PC-9 (cell line): Measurements from ENCODE around the gene CCBE1. TPM values are rescaled to one million over a fixed set of nuclear protein-coding genes. Genes with fewer than 3 reads are reported as not detected.

Experiments used
- BruUV-seq: library from RNA; stranded (reverse); fragments of 400-500 nt; replicated peaks from 2 replicates; lab custom pipeline; 2021; lab: Mats Ljungman, UMichigan
- CTCF ChIA-PET: fragments of 300-600 bp; sonication (Branson Sonifier 250); formaldehyde crosslinking; loops from one replicate; lab custom pipeline; 2022; ENCODE audit warnings: antibody characterized with exemption; lab: Charles Lee
- POLR2A ChIA-PET: fragments of 300-600 bp; sonication (Branson Sonifier 250); formaldehyde crosslinking; loops from one replicate; lab custom pipeline; 2022; ENCODE audit warnings: antibody characterized with exemption; ENCODE audit not compliant: unreplicated experiment; lab: Charles Lee
- DNase-seq, 2 experiments: peaks; one replicate each; pipeline versions ENCODE4 v3.0.0 to v3.0.0-alpha.2; 2015 to 2022; ENCODE audit warnings: mixed read lengths in 1 of 2
- H2AFZ ChIP-seq: fragments of 200-600 bp; sonication (generic); 2 replicates; pipeline ENCODE4 v1.8.1; 2017; ENCODE audit warnings: antibody characterized with exemption
- H3F3A ChIP-seq: fragments of 200-600 bp; sonication (generic); 2 replicates; pipeline ENCODE4 v1.8.1; 2017; ENCODE audit warnings: antibody characterized with exemption, mild to moderate bottlenecking, low read depth; ENCODE audit not compliant: insufficient read depth
- H3K27ac ChIP-seq: fragments of 200-600 bp; sonication (generic); 2 replicates; pipeline ENCODE4 v1.6.1; 2016; ENCODE audit warnings: mixed run types
- H3K27me3 ChIP-seq: fragments of 200-600 bp; sonication (generic); 2 replicates; pipeline ENCODE4 v1.6.1; 2016; ENCODE audit warnings: low read depth, mixed run types; ENCODE audit not compliant: insufficient read depth
- H3K36me3 ChIP-seq: fragments of 200-600 bp; sonication (generic); 2 replicates; pipeline ENCODE4 v1.6.1; 2016; ENCODE audit warnings: low read depth, mixed run types
- H3K4me1 ChIP-seq: fragments of 200-600 bp; sonication (generic); replicated peaks from 2 replicates; pipeline ENCODE4 v1.6.1; 2016; ENCODE audit warnings: mixed run types; ENCODE audit not compliant: insufficient read depth
- H3K4me2 ChIP-seq: fragments of 200-600 bp; sonication (generic); 2 replicates; pipeline ENCODE4 v1.6.1; 2017; ENCODE audit warnings: mixed run types
- H3K4me3 ChIP-seq: fragments of 200-600 bp; sonication (generic); 2 replicates; pipeline ENCODE4 v1.6.1; 2016; ENCODE audit warnings: mixed run types
- H3K79me2 ChIP-seq: fragments of 200-600 bp; sonication (generic); 2 replicates; pipeline ENCODE4 v1.6.1; 2017; ENCODE audit warnings: low read depth, mixed run types
- H3K9me2 ChIP-seq: fragments of 200-600 bp; sonication (generic); 2 replicates; pipeline ENCODE4 v1.8.1; 2017; ENCODE audit warnings: mild to moderate bottlenecking; ENCODE audit not compliant: insufficient read depth
- H3K9me3 ChIP-seq: fragments of 200-600 bp; sonication (generic); 2 replicates; pipeline ENCODE4 v1.8.1; 2016; ENCODE audit warnings: low read depth; ENCODE audit not compliant: insufficient read depth
- H4K20me1 ChIP-seq: fragments of 200-600 bp; sonication (generic); 2 replicates; pipeline ENCODE4 v1.8.1; 2017; ENCODE audit not compliant: insufficient read depth
- EZH2 ChIP-seq: fragments of 200-600 bp; sonication (generic); IDR thresholded peaks from 2 replicates; pipeline ENCODE4 v1.8.0; 2017; ENCODE audit warnings: antibody characterized with exemption, low read depth
- intact Hi-C: fragments of 100-400 bp; cut with micrococcal nuclease; formaldehyde crosslinking; loops from one replicate; pipeline ENCODE4 v1.10.0; 2022; ENCODE audit not compliant: unreplicated experiment
- total RNA-seq: library from RNA; stranded (reverse); gene quantifications from 2 replicates; pipeline ENCODE4 v1.2.3, GENCODE V29; 2021
- TF ChIP-seq, protein P1 (sequence below): fragments of 200-600 bp; sonication (generic); conservative IDR thresholded peaks from 2 replicates; pipeline ENCODE4 v1.6.1; 2017; ENCODE audit warnings: mixed run types, antibody characterized with exemption, mild to moderate bottlenecking, moderate library complexity

The CCBE1 gene
- total RNA-seq, 1 experiment from 2014 or later: 5.8 TPM

GRCh38 chr18:59718108-59718463 is 20.9 kb upstream of the CCBE1 start:
- H3K9me3 ChIP-seq: no peaks in the 10 kb centered on the region
- TF ChIP-seq, protein P1, sequence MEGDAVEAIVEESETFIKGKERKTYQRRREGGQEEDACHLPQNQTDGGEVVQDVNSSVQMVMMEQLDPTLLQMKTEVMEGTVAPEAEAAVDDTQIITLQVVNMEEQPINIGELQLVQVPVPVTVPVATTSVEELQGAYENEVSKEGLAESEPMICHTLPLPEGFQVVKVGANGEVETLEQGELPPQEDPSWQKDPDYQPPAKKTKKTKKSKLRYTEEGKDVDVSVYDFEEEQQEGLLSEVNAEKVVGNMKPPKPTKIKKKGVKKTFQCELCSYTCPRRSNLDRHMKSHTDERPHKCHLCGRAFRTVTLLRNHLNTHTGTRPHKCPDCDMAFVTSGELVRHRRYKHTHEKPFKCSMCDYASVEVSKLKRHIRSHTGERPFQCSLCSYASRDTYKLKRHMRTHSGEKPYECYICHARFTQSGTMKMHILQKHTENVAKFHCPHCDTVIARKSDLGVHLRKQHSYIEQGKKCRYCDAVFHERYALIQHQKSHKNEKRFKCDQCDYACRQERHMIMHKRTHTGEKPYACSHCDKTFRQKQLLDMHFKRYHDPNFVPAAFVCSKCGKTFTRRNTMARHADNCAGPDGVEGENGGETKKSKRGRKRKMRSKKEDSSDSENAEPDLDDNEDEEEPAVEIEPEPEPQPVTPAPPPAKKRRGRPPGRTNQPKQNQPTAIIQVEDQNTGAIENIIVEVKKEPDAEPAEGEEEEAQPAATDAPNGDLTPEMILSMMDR: no peak
- no peak for TF ChIP-seq EZH2
- peaks cover 51% of the 10 kb centered on the region for H3K4me1 ChIP-seq
- no peaks in the 10 kb centered on the region for H4K20me1 ChIP-seq
- peak overlapping the region; percentile 63 for H3K27ac ChIP-seq
- H3K4me2 ChIP-seq: peak overlapping the region; percentile 47
- peak; percentile 76 to 98 for DNase-seq
- ChIA-PET POLR2A (interaction anchor here (0.6 kb wide), 3 partner anchors 21 to 933 kb away, joined by 3 to 4 read pairs (median 3); partner anchors contain the start of gene CCBE1), CTCF (no interaction called here)
- no peak overlapping the region for H2AFZ ChIP-seq
- H3K27me3 ChIP-seq: no peaks in the 10 kb centered on the region
- no peak overlapping the region for H3K4me3 ChIP-seq
- peaks cover 39% of the 10 kb centered on the region for H3F3A ChIP-seq
- no peaks in the 10 kb centered on the region for H3K9me2 ChIP-seq
- H3K79me2 ChIP-seq: no peaks in the 10 kb centered on the region
- no peaks in the 10 kb centered on the region for H3K36me3 ChIP-seq
- intact Hi-C loops: loop anchor here (1.0 kb wide), 2 partner anchors 12 to 62 kb away; no protein-coding TSS in a partner anchor
- BruUV-seq: no TSS peak

DNA sequence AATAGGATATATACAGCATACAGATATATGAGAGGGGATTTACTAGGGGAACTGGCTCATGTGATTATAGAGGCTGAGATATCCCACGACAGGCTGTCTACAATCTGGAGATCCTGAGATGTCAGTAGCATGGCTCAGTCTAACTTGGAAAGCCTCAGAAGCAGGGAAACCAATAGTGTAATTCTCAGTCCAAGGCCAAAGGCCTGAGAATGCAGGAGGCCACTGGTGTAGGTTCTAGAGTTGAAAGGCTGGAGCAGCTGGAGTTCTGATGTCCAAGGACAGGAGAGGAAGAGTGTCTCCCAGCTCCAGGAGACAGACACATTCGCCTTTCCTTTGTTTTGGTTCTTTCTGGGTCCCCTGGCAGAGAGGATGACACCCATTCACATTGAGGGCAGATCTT is 20.1 kb upstream of the CCBE1 start:
- no peak for DNase-seq
- intact Hi-C loops: no loop called here
- no peaks in the 10 kb centered on the region for H3K79me2 ChIP-seq
- ChIA-PET CTCF (no interaction called here), POLR2A (no interaction called here)
- H3K9me2 ChIP-seq: no peaks in the 10 kb centered on the region
- H3K4me3 ChIP-seq: no peak overlapping the region
- BruUV-seq: no TSS peak
- peaks cover 42% of the 10 kb centered on the region for H3F3A ChIP-seq
- 0 out of 2 replicates have a peak overlapping the region, but pooled peaks have one; percentile 3 for H3K27ac ChIP-seq
- no peaks in the 10 kb centered on the region for H3K27me3 ChIP-seq
- TF ChIP-seq EZH2: no peak
- TF ChIP-seq, protein P1: no peak
- no peaks in the 10 kb centered on the region for H3K36me3 ChIP-seq
- no peak overlapping the region for H2AFZ ChIP-seq
- peak overlapping the region; percentile 11; the same call in 1 of the 2 replicates for H3K4me2 ChIP-seq
- H3K4me1 ChIP-seq: peaks cover 58% of the 10 kb centered on the region
- no peaks in the 10 kb centered on the region for H4K20me1 ChIP-seq
- H3K9me3 ChIP-seq: no peaks in the 10 kb centered on the region

- Histone ChIP-seq H3K9me2 (no peaks in the 10 kb centered on the region), H3K4me3 (no peak overlapping the region), H2AFZ (no peak overlapping the region), H4K20me1 (no peaks in the 10 kb centered on the region), H3K4me1 (peaks cover 66% of the 10 kb centered on the region), H3K27me3 (no peaks in the 10 kb centered on the region), H3K9me3 (no peaks in the 10 kb centered on the region), H3K4me2 (peak overlapping the region; percentile 28; the same call in 1 of the 2 replicates), H3K36me3 (no peaks in the 10 kb centered on the region), H3K79me2 (no peaks in the 10 kb centered on the region), H3F3A (peaks cover 42% of the 10 kb centered on the region), H3K27ac (peak overlapping the region; percentile 54)
- intact Hi-C loops: no loop called here
- peak; percentile 31 to 93 for DNase-seq
- ChIA-PET CTCF (no interaction called here), POLR2A (no interaction called here)
- no peak for TF ChIP-seq EZH2
- TF ChIP-seq, protein P1: no peak
- BruUV-seq: no TSS peak
These were observed 18.7 kb upstream of the CCBE1 start for GRCh38 chr18:59715966-59716369.
